Caco-2 (cell line): Measurements from ENCODE around the gene ATP1A1. TPM values are rescaled to one million over a fixed set of nuclear protein-coding genes. Genes with fewer than 3 reads are reported as not detected.

Experiments
- BruUV-seq: library from RNA; stranded (reverse); fragments of 400-500 nt; replicated peaks from 2 replicates; lab custom pipeline; 2021; lab: Mats Ljungman, UMichigan
- CTCF ChIA-PET: fragments of 300-600 bp; sonication (Branson Sonifier 250); formaldehyde crosslinking; loops from one replicate; lab custom pipeline; 2022; ENCODE audit warnings: antibody characterized with exemption; lab: Charles Lee
- POLR2A ChIA-PET: fragments of 300-600 bp; sonication (Branson Sonifier 250); formaldehyde crosslinking; loops from one replicate; lab custom pipeline; 2022; ENCODE audit warnings: antibody characterized with exemption; lab: Charles Lee
- DNase-seq, 2 experiments: peaks; one replicate each; pipeline versions ENCODE4 v3.0.0 to v3.0.0-alpha.2; 2020 to 2022
- H3K27me3 ChIP-seq: replicated peaks from 2 replicates; pipeline ENCODE4 v1.6.0; 2011; ENCODE audit warnings: low read length; ENCODE audit not compliant: control insufficient read depth, insufficient read depth
- H3K36me3 ChIP-seq: 2 replicates; pipeline ENCODE4 v1.5.1; 2011; ENCODE audit warnings: low read length; ENCODE audit not compliant: control insufficient read depth, insufficient read depth
- H3K4me1 ChIP-seq: fragments of 250-450 bp; sonication (Bioruptor Pico); 2 replicates; pipeline ENCODE4 v1.5.1; 2020; ENCODE audit warnings: mild to moderate bottlenecking
- H3K4me3 ChIP-seq: 2 replicates; pipeline ENCODE4 v1.5.1; 2011; ENCODE audit warnings: low read depth, mild to moderate bottlenecking, control low read depth, low read length
- H3K9me3 ChIP-seq: fragments of 250-450 bp; sonication (Bioruptor Pico); 2 replicates; pipeline ENCODE4 v1.5.1; 2020; ENCODE audit warnings: mild to moderate bottlenecking, moderate library complexity
- H3K27ac Mint-ChIP-seq: one replicate; pipeline ENCODE4 v1.8.0; 2022; ENCODE audit warnings: mixed read lengths; ENCODE audit not compliant: unreplicated experiment
- H3K27me3 Mint-ChIP-seq: one replicate; pipeline ENCODE4 v1.8.0; 2022; ENCODE audit warnings: mixed read lengths; ENCODE audit not compliant: insufficient read depth, unreplicated experiment
- H3K36me3 Mint-ChIP-seq: one replicate; pipeline ENCODE4 v1.8.0; 2022; ENCODE audit warnings: mild to moderate bottlenecking, mixed read lengths; ENCODE audit not compliant: insufficient read depth, unreplicated experiment
- H3K4me1 Mint-ChIP-seq: one replicate; pipeline ENCODE4 v1.8.0; 2022; ENCODE audit warnings: low read depth, mixed read lengths; ENCODE audit not compliant: unreplicated experiment
- H3K4me3 Mint-ChIP-seq: one replicate; pipeline ENCODE4 v1.8.0; 2022; ENCODE audit warnings: mild to moderate bottlenecking, moderate library complexity, mixed read lengths; ENCODE audit not compliant: unreplicated experiment
- H3K9me3 Mint-ChIP-seq: one replicate; pipeline ENCODE4 v1.8.0; 2022; ENCODE audit warnings: mixed read lengths; ENCODE audit not compliant: unreplicated experiment
- CTCF ChIP-seq, 2 experiments: fragments of 200-600 bp in 1 of 2; IDR thresholded peaks; 1 replicate in 1 of 2; 2 replicates in 1 of 2; pipeline versions ENCODE4 v1.5.1 to v1.8.0; 2011 to 2022; ENCODE audit warnings: antibody characterized with exemption in 1 of 2, control low read depth in 1 of 2, inconsistent platforms in 1 of 2, low read depth in 1 of 2, low read length in 1 of 2, mild to moderate bottlenecking in 1 of 2, moderate library complexity in 1 of 2; ENCODE audit not compliant: insufficient read depth in 1 of 2, severe bottlenecking in 1 of 2, unreplicated experiment in 1 of 2
- intact Hi-C: fragments of 100-400 bp; cut with micrococcal nuclease; formaldehyde crosslinking; loops from one replicate; pipeline ENCODE4 v1.10.0; 2022; ENCODE audit not compliant: unreplicated experiment
- total RNA-seq: library from RNA; stranded (reverse); gene quantifications from 2 replicates; pipeline ENCODE4 v1.2.3, GENCODE V29; 2022

Gene ATP1A1
- total RNA-seq, 1 experiment from 2014 or later: 508 TPM

GRCh38 chr1:116380499-116381242 lies 7.6 kb downstream of the ATP1A1 start:
- Histone ChIP-seq H3K36me3 (no peaks in the 10 kb centered on the region), H3K4me1 (peaks cover 76% of the 10 kb centered on the region), H3K9me3 (no peaks in the 10 kb centered on the region), H3K4me3 (no peak overlapping the region), H3K27me3 (no peaks in the 10 kb centered on the region)
- Mint-ChIP-seq H3K4me1 (peaks cover 48% of the 10 kb centered on the region), H3K27ac (peak overlapping the region; percentile 48), H3K27me3 (no peaks in the 10 kb centered on the region), H3K4me3 (no peak overlapping the region), H3K9me3 (no peaks in the 10 kb centered on the region), H3K36me3 (peaks cover 44% of the 10 kb centered on the region)
- no peak for DNase-seq
- POLR2A ChIA-PET: no interaction called here
- intact Hi-C loops: no loop called here
- no peak for TF ChIP-seq CTCF (IDR thresholded peaks at IDR 0.05; ENCODE audit: insufficient read depth in 1 of 2, low read depth in 1 of 2, low read length in 1 of 2, severe bottlenecking in 1 of 2, unreplicated experiment in 1 of 2)
- CTCF ChIA-PET: no interaction called here
- BruUV-seq: no TSS peak

GRCh38 chr1:116382321-116382720 lies 9.3 kb downstream of the ATP1A1 start:
- intact Hi-C loops: loop anchor here (2.0 kb wide), 1 partner anchor 64 kb away; no protein-coding TSS in a partner anchor
- peak in 1 of 2 experiments; percentile 36 for DNase-seq
- POLR2A ChIA-PET: interaction anchor here (0.6 to 1.5 kb wide), 2 partner anchors 9 to 10 kb away, joined by 3 to 5 read pairs; partner anchors contain the start of gene ATP1A1
- H3K36me3 Mint-ChIP-seq: peaks cover 52% of the 10 kb centered on the region
- H3K9me3 ChIP-seq: no peaks in the 10 kb centered on the region
- peaks cover 66% of the 10 kb centered on the region for H3K4me1 ChIP-seq
- H3K4me1 Mint-ChIP-seq: peaks cover 39% of the 10 kb centered on the region
- H3K27ac Mint-ChIP-seq: peak overlapping the region; percentile 82
- H3K36me3 ChIP-seq: no peaks in the 10 kb centered on the region; the same call in 1 of the 2 replicates
- CTCF ChIA-PET: interaction anchor here (0.7 kb wide), 1 partner anchor 102 kb away, joined by 3 read pairs; no protein-coding TSS in a partner anchor
- no TSS peak for BruUV-seq
- H3K4me3 ChIP-seq: no peak overlapping the region
- peak overlapping the region; percentile 64 for H3K4me3 Mint-ChIP-seq
- H3K27me3 Mint-ChIP-seq: no peaks in the 10 kb centered on the region
- no peaks in the 10 kb centered on the region for H3K9me3 Mint-ChIP-seq
- no peaks in the 10 kb centered on the region for H3K27me3 ChIP-seq
- no peak for TF ChIP-seq CTCF (IDR thresholded peaks at IDR 0.05; ENCODE audit: insufficient read depth in 1 of 2, low read depth in 1 of 2, low read length in 1 of 2, severe bottlenecking in 1 of 2, unreplicated experiment in 1 of 2)

GRCh38 chr1:116382857-116383483 lies 9.9 kb downstream of the ATP1A1 start:
- H3K4me1 ChIP-seq: peaks cover 60% of the 10 kb centered on the region
- no peaks in the 10 kb centered on the region; the same call in 1 of the 2 replicates for H3K36me3 ChIP-seq
- BruUV-seq: no TSS peak
- H3K4me1 Mint-ChIP-seq: peaks cover 32% of the 10 kb centered on the region
- H3K9me3 ChIP-seq: no peaks in the 10 kb centered on the region
- intact Hi-C loops: loop anchor here (2.0 kb wide), 1 partner anchor 64 kb away; no protein-coding TSS in a partner anchor
- DNase-seq: no peak
- no peaks in the 10 kb centered on the region for H3K9me3 Mint-ChIP-seq
- CTCF ChIA-PET: interaction anchor here (0.7 kb wide), 1 partner anchor 101 kb away, joined by 3 read pairs; no protein-coding TSS in a partner anchor
- no peaks in the 10 kb centered on the region for H3K27me3 ChIP-seq
- no peak for TF ChIP-seq CTCF (IDR thresholded peaks at IDR 0.05; ENCODE audit: insufficient read depth in 1 of 2, low read depth in 1 of 2, low read length in 1 of 2, severe bottlenecking in 1 of 2, unreplicated experiment in 1 of 2)
- H3K27me3 Mint-ChIP-seq: no peaks in the 10 kb centered on the region
- peaks cover 54% of the 10 kb centered on the region for H3K36me3 Mint-ChIP-seq
- no peak overlapping the region for H3K27ac Mint-ChIP-seq
- POLR2A ChIA-PET: interaction anchor here (0.6 to 1.5 kb wide), 2 partner anchors 10 to 11 kb away, joined by 3 to 5 read pairs; partner anchors contain the start of gene ATP1A1
- no peak overlapping the region for H3K4me3 ChIP-seq
- peak overlapping the region; percentile 64 for H3K4me3 Mint-ChIP-seq
